SH-SY5Y (cell line): ENCODE data around the gene MC5R.

ENCODE experiments used
- GATA2 ChIP-seq: IDR thresholded peaks from 2 replicates; pipeline ENCODE4 v1.6.1; 2011; ENCODE audit warnings: mild to moderate bottlenecking, low read depth, low read length
- GATA3 ChIP-seq: IDR thresholded peaks from 2 replicates; pipeline ENCODE4 v1.6.1; 2011; ENCODE audit warnings: low read depth, mild to moderate bottlenecking, low read length, moderate library complexity

- TF ChIP-seq GATA2: no peak
- no peak for TF ChIP-seq GATA3
Observed at GRCh38 chr18:13872373-13872772, 48.4 kb downstream of the MC5R start.
